NOMO-1 treated with dmso at 0.1 percent for 144 hours (cell line): ENCODE results near the gene THRA.

Experiments used
- DNase-seq: peaks from one replicate; lab custom pipeline; 2025; ENCODE audit not compliant: unreplicated experiment; lab: John Stamatoyannopoulos, UW

Gene THRA

GRCh38 chr17:40026816-40027613, 35.8 kb upstream of the THRA start:
- DNase-seq, result peak; percentile 7

GRCh38 chr17:40027614-40028012, 35.2 kb upstream of the THRA start:
- no peak for DNase-seq

GRCh38 chr17:40028595-40028994, 34.2 kb upstream of the THRA start:
- no peak for DNase-seq

GRCh38 chr17:40031706-40032105, 31.1 kb upstream of the THRA start:
- DNase-seq, result no peak

GRCh38 chr17:40032322-40033320, 30.1 kb upstream of the THRA start:
- no peak for DNase-seq

DNA sequence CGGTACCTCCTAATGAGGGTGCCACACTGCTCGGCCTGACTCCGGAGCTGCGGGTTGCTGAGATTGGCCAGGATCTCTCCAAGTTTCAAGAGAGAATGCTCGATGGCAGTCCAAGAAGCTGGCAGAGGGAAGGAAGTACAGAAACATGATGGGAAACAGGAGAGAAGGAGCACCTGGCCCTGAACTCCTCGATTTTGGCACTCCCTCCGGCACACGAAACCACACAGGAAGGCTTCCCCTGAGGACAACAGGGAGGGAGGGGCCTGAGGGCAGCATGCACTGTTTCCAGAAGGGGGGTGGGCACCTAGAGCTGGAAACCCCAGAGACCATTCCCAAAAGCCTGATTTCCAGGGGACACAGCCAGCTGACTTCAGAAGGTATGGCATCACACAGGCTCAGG, 29.4 kb upstream of the THRA start:
- no peak for DNase-seq

DNA sequence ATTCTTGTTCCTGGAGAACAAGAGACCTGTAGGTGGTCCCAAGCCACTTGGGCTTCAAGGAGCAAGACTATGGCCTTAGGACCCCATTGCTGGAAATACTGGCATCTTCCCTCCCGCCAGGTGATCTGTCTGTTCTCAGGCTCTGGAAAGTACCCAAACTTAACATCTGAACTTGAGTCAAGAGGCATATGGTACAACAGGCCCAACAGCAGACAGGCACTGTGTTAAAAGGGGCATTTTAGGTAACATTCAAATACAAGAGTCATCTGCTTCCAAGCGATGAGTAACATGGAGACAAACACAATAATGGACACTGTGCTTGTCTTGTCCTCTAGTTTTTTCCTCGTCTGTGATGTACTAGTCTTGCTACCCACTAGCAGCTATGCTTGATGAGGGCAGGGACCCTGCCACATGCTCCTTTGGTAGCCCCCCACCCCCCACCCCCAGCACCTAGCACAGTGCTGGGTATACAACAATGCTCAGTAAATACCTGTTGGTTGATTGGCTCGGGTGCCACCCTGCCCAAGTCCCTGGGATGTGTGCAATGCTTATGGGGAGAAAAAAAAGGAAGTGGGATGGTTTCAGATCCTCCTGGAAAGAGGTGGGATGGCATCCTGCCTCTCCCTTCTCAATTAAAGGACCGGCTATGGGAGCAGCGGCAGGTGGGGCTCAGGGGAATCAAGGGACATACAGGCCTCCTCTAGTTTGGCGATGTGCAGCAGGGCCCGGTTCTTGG, 28.2 kb upstream of the THRA start:
- DNase-seq, result no peak

GRCh38 chr17:40035162-40035559, 27.6 kb upstream of the THRA start:
- DNase-seq, result no peak

GRCh38 chr17:40038882-40039513, 23.8 kb upstream of the THRA start:
- DNase-seq, result no peak

- DNase-seq, result no peak
These were observed 21.6 kb upstream of the THRA start for GRCh38 chr17:40041196-40041595.

DNA sequence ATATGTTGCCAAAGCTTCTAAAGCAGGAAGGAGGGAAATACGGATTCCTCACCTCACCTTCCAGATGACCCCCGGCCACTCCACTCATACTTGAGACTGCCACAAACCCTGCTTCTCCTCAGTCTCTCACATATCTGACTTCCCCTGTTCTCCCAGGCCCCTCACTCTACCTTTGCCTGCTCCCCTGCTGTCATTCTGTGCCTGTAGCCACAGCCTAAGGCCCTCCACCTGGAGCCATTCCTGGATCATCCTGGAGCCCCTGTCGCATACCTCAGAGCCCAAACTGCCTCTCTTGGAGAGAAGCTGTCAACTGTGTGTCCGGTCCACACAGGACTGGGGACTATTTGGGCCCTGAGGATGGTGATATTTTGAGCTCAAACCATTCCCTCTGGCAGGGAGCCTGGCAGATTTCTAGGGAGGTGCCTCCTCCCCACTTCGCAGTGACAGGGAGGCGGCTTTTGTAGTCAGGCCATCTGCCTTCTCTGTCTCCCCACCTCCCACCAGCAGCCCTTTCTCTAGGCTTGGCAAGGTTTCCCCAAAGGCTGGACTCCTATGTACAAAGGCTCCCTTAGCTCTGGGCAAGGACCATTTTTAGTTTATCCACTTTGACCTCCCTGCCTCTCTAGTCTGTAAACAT, 6.3 kb upstream of the THRA start:
- DNase-seq, result no peak

- no peak for DNase-seq
These were observed 4.5 kb upstream of the THRA start for GRCh38 chr17:40058186-40058784.

DNA sequence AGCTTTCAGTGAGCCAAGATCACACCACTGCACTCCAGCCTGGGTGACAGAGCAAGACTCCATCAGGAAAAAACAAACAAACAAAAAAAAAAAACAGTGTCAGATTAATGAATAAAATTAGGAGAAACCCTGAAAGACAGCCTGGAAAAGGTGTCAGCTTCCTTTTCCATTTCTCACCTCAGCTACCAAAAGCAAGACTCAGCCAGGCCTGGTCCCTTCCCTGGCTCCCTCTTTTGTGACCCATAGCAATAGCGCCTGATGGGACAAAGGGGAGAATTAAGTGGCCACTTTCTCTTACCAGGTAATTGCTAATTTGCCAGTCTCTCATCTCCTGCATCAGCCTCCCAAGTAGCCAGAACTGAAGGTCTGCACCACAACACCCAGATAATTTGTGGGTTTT, 3.9 kb upstream of the THRA start:
- no peak for DNase-seq

DNA sequence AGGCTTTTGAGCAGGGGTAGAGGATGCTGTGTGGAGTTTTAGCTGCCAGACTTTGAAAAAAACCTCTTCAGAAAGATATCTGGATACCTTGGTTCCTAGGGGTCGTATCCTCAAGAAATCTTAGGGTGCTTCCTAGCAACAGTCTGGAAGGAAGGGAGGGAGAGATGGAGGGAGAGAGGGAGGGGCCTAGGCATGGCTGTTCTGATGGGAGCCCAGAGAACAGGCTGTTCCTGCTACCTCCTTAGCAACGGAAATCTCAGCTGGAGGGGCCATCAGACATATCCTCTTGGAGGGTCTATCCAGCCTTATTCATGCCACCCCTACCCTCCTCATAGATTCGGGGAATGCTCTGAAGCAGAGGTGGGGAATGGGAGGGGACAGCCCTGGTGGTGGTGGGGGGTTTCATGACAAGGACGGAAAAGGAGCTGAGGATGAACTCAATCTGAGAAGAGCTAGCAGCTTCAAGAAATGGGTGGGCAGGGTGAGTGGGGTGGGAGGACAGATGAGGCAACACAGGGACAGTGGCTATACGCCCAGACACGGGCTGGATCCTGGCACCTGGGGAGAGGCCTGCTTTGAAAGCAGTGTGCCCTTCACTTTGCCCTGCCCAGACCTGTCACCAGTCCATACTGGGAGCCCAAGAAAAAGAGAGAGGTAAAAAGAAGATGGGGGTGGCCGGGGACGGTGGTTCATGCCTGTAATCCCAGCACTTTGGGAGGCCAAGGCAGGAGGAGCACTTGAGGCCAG, 2.9 kb upstream of the THRA start:
- no peak for DNase-seq

- no peak for DNase-seq
These were observed 1.7 kb upstream of the THRA start for GRCh38 chr17:40060887-40061608.

DNA sequence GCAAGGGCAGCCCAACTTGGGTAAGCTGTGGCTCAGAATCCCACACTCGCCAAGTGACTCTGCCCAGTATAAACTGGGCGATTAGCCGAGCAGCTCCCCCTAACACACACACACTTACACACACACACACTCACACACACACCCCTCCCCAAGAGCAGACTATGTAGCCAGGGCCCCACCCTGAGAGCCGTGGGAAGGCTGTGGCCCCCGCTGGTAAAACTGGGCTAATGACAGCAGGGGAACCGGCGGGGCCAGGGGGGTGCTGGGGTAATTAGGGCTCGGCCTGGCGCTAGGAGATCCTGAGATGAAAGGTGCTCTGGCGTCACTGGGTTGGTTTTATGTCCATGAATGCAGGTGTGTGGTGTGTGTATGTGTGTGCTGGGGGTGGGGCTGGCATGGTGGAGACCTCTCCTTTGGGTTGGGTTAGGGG, 1.1 kb upstream of the THRA start:
- no peak for DNase-seq

GRCh38 chr17:40063187-40063771, 514 bp downstream of the THRA start:
- DNase-seq, result peak; percentile 68

- DNase-seq, result no peak
These were observed 1.3 kb downstream of the THRA start for GRCh38 chr17:40063901-40064531.
